Brain pericyte (primary cell): ENCODE measurements around the gene PCDHGA11.
"Not testable (repeated sequence)": the region's sequence is repeated elsewhere in the genome, so short reads cannot be mapped to it uniquely, and the experiment has no call there.

Source experiments
- DNase-seq: peaks from one replicate; pipeline ENCODE4 v3.0.0-alpha.2; 2012; ENCODE audit warnings: low read depth, low spot score

Gene PCDHGA11

GRCh38 chr5:141431286-141431685 is 10.4 kb downstream of the PCDHGA11 start:
- DNase-seq: no peak

- not testable (repeated sequence) for DNase-seq
Observed at GRCh38 chr5:141432308-141432707, 11.5 kb downstream of the PCDHGA11 start.

GRCh38 chr5:141432726-141433125 is 11.9 kb downstream of the PCDHGA11 start:
- DNase-seq: not testable (repeated sequence)

- DNase-seq: no peak
Observed at GRCh38 chr5:141434006-141434405, 13.2 kb downstream of the PCDHGA11 start.

- DNase-seq: no peak
Observed at GRCh38 chr5:141437221-141437620, 16.4 kb downstream of the PCDHGA11 start.

GRCh38 chr5:141439411-141440141 is 18.7 kb downstream of the PCDHGA11 start:
- DNase-seq: no peak

- no peak for DNase-seq
Observed at GRCh38 chr5:141440341-141440740, 19.5 kb downstream of the PCDHGA11 start.

GRCh38 chr5:141441571-141442170 is 20.8 kb downstream of the PCDHGA11 start:
- DNase-seq: no peak

GRCh38 chr5:141465351-141465750 is 44.5 kb downstream of the PCDHGA11 start:
- no peak for DNase-seq
